NCI-H146 treated with DMSO at 0.1 percent for 48 hours (cell line): ENCODE results near the gene ATG10.
"Not testable (repeated sequence)": the region's sequence is repeated elsewhere in the genome, so short reads cannot be mapped to it uniquely, and the experiment has no call there.

ENCODE experiments used
- DNase-seq: peaks from one replicate; lab custom pipeline; 2025; ENCODE audit not compliant: unreplicated experiment; lab: John Stamatoyannopoulos, UW

Gene ATG10

GRCh38 chr5:82273426-82273825 lies 301.6 kb downstream of the ATG10 start:
- DNase-seq: not testable (repeated sequence)

- no peak for DNase-seq
Observed at GRCh38 chr5:82274343-82275211, 302.8 kb downstream of the ATG10 start.

GRCh38 chr5:82275216-82275664 lies 303.4 kb downstream of the ATG10 start:
- DNase-seq: no peak

GRCh38 chr5:82276800-82277612 lies 305.2 kb downstream of the ATG10 start:
- no peak for DNase-seq

GRCh38 chr5:82277613-82277986 lies 305.8 kb downstream of the ATG10 start:
- DNase-seq: no peak

GRCh38 chr5:82277987-82278710 lies 306.3 kb downstream of the ATG10 start, which contains the start of gene RPS23:
Gene RPS23, minus strand, starts transcription at chr5:82278354. Its CDS starts 31 bp downstream, at chr5:82278323.
- DNase-seq: peak; percentile 76

- no peak for DNase-seq
Observed at GRCh38 chr5:82278711-82279370, 307.0 kb downstream of the ATG10 start.

GRCh38 chr5:82283893-82284292 lies 312.1 kb downstream of the ATG10 start:
- DNase-seq: no peak

- no peak for DNase-seq
Observed at GRCh38 chr5:82285206-82285605, 313.4 kb downstream of the ATG10 start.

GRCh38 chr5:82287625-82288024 lies 315.8 kb downstream of the ATG10 start:
- DNase-seq: no peak

GRCh38 chr5:82290005-82290404 lies 318.2 kb downstream of the ATG10 start:
- no peak for DNase-seq

GRCh38 chr5:82290908-82291307 lies 319.1 kb downstream of the ATG10 start:
- DNase-seq: no peak

- DNase-seq: no peak
Observed at GRCh38 chr5:82291420-82291819, 319.6 kb downstream of the ATG10 start.

GRCh38 chr5:82295144-82295543 lies 323.3 kb downstream of the ATG10 start:
- DNase-seq: no peak

GRCh38 chr5:82295959-82296531 lies 324.2 kb downstream of the ATG10 start:
- DNase-seq: no peak

GRCh38 chr5:82296929-82297328 lies 325.1 kb downstream of the ATG10 start:
- no peak for DNase-seq

GRCh38 chr5:82297711-82298110 lies 325.9 kb downstream of the ATG10 start:
- DNase-seq: no peak

GRCh38 chr5:82298668-82299067 lies 326.8 kb downstream of the ATG10 start:
- no peak for DNase-seq

GRCh38 chr5:82301190-82301589 lies 329.4 kb downstream of the ATG10 start:
- no peak for DNase-seq
